ENCODE results near the gene EFCAB7. TPM values are rescaled to one million over a fixed set of nuclear protein-coding genes. Genes with fewer than 3 reads are reported as not detected.

Gene EFCAB7
- total RNA-seq (2022; extraction: Qiagen RNA extraction; ENCODE audit: low read depth) = 2.3 to 4.2 TPM (median 3.4 TPM) in 5 replicates

GRCh38 chr1:63522891-63523728 lies at the start of gene EFCAB7, which contains the start of gene ITGB3BP:
Gene EFCAB7, plus strand, starts transcription at chr1:63523525. Its CDS starts 2,048 bp downstream, at chr1:63525573.
Gene ITGB3BP, minus strand, starts transcription at chr1:63523225. Its CDS starts 92 bp downstream, at chr1:63523133.

GRCh38 chr1:63593303-63593885 lies 70.1 kb downstream of the EFCAB7 start, which contains the start of gene PGM1:
Gene PGM1, plus strand, starts transcription at chr1:63593411. Its CDS starts 78 bp downstream, at chr1:63593489.

Other genes with a start within 250 kb of the EFCAB7 start
- gene FOXD3, start 201.0 kb upstream of the EFCAB7 start, total RNA-seq (2022; extraction: Qiagen RNA extraction; ENCODE audit: low read depth) = 0.45 to 0.92 TPM (median 0.79 TPM) in 5 replicates
- 4.8 to 7.7 TPM (median 7.3 TPM) in 5 replicates for gene ALG6, start 155.9 kb upstream of the EFCAB7 start, total RNA-seq (2022; extraction: Qiagen RNA extraction; ENCODE audit: low read depth)
- 24.0 to 27.9 TPM (median 26.9 TPM) in 5 replicates for gene ITGB3BP, start 300 bp upstream of the EFCAB7 start, total RNA-seq (2022; extraction: Qiagen RNA extraction; ENCODE audit: low read depth)
- gene PGM1, start 69.9 kb downstream of the EFCAB7 start, total RNA-seq (2022; extraction: Qiagen RNA extraction; ENCODE audit: low read depth) = 36.1 to 40.5 TPM (median 39.4 TPM) in 5 replicates